ENCODE data around the gene ECE1.
A peak's percentile ranks its signal among the peaks of the same experiment; 100 is the strongest.
"Not testable (repeated sequence)": the region's sequence is repeated elsewhere in the genome, so short reads cannot be mapped to it uniquely, and the experiment has no call there.

The ECE1 gene

DNA sequence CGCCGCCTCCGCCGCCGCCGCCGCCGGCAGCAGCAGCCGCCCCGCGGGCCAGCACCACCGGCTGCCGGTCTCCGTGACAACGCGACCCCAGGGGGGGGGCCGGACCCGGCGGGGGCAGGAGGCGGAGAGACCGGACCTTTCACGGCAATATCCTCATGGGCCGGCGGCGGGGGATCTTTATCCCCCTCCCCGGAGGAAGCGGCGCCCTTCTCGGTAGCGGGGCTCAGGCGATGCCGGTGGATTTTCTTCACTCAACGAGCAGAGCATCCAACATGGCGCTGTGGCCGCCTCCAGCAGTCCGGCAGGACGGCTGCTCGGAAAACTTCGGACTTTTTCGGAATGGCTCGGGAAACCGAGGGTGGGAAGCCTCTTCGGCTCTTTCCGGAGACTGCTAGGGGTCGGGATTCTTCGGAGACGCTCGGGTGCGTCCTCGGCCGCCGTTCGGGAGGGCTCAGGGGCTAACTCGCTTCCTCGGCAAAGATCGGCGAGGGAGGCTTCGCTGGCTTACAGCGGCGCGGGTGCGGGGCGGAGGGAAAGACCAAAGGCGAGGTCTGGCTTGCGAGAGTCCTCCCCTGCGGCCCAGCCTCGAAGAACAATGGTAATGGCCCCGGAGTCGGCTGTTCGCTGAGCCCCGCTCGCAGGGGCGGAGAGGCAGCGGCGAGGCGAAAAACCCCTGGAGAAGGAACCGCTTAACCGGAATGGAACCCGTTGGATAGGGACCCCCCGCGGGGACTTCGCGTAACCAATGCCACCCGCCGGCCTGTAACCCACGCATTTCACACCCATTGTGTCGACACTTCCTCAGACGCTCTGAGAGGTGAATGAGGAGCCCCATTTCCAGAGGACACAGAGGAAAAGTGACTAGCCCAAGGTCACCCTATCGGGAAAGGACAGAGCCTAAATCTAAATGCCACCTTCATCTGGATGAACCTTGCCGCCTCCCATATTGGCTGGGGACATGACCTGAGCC lies 113.4 kb downstream of the ECE1 start, which contains the start of gene EIF4G3:
TSS of gene EIF4G3 (minus strand) at position 312 of the 970 bp plus-strand sequence. CDS start 174,155 bp downstream, outside the sequence.
- peak; percentile 97 for DNase-seq (ENCODE audit: low read depth)

GRCh38 chr1:21175670-21176581 lies 114.3 kb downstream of the ECE1 start:
- DNase-seq (ENCODE audit: low read depth): peak; percentile 29

- no peak for DNase-seq (ENCODE audit: low read depth)
These were observed 115.0 kb downstream of the ECE1 start for GRCh38 chr1:21175324-21175669.

GRCh38 chr1:21174654-21175323 lies 115.5 kb downstream of the ECE1 start:
- DNase-seq (ENCODE audit: low read depth): no peak

DNA sequence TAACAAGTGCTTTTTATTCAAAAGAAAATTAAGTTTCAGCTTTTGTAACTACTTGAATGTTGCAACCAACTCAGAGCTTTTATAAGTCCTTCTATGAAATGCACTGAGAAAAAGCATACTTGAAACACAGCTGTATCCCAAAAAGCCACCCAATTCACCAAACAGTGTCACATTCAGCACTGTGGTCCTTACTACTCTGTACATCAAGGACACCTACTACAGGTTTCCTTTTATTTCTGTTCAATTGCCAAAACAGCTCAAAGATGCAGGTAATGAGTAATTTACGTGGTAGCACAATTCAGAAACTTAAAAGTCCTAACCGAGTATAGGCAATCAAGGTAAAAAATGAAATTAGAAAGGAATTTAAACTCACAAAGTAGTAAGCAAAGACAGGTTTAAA lies 116.0 kb downstream of the ECE1 start:
- DNase-seq (ENCODE audit: low read depth): no peak

DNA sequence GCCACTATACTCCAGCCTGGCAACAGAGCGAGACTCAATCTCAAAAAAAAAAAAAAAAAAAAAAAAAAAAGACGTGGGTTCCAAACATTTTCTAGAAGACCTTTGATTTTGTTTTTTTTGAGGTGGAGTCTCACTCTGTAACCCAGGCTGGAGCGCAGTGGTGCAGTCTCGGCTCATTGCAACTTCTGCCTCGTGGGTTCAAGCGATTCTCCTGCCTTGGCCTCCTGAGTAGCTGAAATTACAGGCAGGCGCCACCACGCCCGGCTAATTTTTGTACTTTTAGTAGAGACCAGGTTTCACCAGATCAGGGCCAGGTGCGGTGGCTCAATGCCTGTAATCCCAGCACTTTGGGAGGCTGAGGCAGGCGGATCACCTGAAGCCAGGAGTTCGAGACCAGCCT lies 117.2 kb downstream of the ECE1 start:
- not testable (repeated sequence) for DNase-seq (ENCODE audit: low read depth)

DNA sequence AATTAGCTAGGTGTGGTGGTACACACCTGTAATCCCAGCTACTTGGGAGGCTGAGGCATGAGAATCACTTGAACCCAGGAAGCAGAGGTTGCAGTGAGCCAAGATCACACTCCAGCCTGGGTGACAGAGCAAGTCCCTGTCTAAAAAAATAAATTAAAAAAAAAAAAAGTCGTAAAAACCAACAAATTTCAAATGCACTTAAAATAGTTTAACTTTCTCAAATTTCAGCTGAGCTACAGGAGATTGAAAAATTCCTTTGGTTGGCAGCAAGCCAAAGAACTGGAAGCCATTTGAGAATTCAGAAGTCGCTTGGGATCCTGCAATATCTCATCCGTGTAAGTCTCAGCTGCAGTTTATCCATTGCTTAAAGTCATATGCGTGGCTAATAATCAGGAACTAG lies 119.4 kb downstream of the ECE1 start:
- not testable (repeated sequence) for DNase-seq (ENCODE audit: low read depth)

GRCh38 chr1:21168444-21168843 lies 121.8 kb downstream of the ECE1 start:
- no peak for DNase-seq (ENCODE audit: low read depth)
